WTC11 (cell line): ENCODE measurements around the gene SNAP25. TPM values are rescaled to one million over a fixed set of nuclear protein-coding genes. Genes with fewer than 3 reads are reported as not detected.

ENCODE experiments used
- ATAC-seq: fragments of 200-7000 bp; cut with Tn5 transposase; 2 replicates; pipeline ENCODE4 v1.10.0; 2021; ENCODE audit warnings: mild to moderate bottlenecking, moderate library complexity
- CTCF ChIA-PET: fragments of 300-600 bp; sonication (Branson Sonifier 250); formaldehyde crosslinking; loops from one replicate; lab custom pipeline; 2021; ENCODE audit warnings: antibody characterized with exemption; lab: Charles Lee
- POLR2A ChIA-PET: fragments of 350-600 bp; sonication (Branson Sonifier 250); formaldehyde crosslinking; loops from one replicate; lab custom pipeline; 2021; ENCODE audit warnings: antibody characterized with exemption; lab: Charles Lee
- DNase-seq: peaks from one replicate; pipeline ENCODE4 v3.0.0; 2021; ENCODE audit warnings: low spot score
- H3K27ac Mint-ChIP-seq: 2 replicates; pipeline ENCODE4 v1.8.0; 2021; ENCODE audit warnings: mixed read lengths
- H3K27me3 Mint-ChIP-seq: 2 replicates; pipeline ENCODE4 v1.8.0; 2021; ENCODE audit warnings: low read depth, mild to moderate bottlenecking, moderate library complexity, mixed read lengths
- H3K36me3 Mint-ChIP-seq: 2 replicates; pipeline ENCODE4 v1.8.0; 2021; ENCODE audit warnings: mixed read lengths
- H3K4me1 Mint-ChIP-seq: 2 replicates; pipeline ENCODE4 v1.8.0; 2022; ENCODE audit warnings: mixed read lengths
- H3K4me3 Mint-ChIP-seq: 2 replicates; pipeline ENCODE4 v1.8.0; 2021; ENCODE audit warnings: mild to moderate bottlenecking, moderate library complexity, mixed read lengths
- H3K9me3 Mint-ChIP-seq: 2 replicates; pipeline ENCODE4 v1.8.0; 2021; ENCODE audit warnings: mixed read lengths
- ATF6 ChIP-seq: sonication (generic); formaldehyde crosslinking; IDR thresholded peaks from 2 replicates; pipeline ENCODE4 v1.8.1; 2023; ENCODE audit warnings: mild to moderate bottlenecking, missing genetic modification reagents
- CREM ChIP-seq: sonication (generic); formaldehyde crosslinking; IDR thresholded peaks from 2 replicates; pipeline ENCODE4 v1.8.1; 2022; ENCODE audit warnings: mild to moderate bottlenecking, missing genetic modification reagents, moderate library complexity
- E2F1 ChIP-seq: sonication (generic); formaldehyde crosslinking; IDR thresholded peaks from 2 replicates; pipeline ENCODE4 v1.8.0; 2022; ENCODE audit warnings: mild to moderate bottlenecking, missing genetic modification reagents
- ESRRA ChIP-seq: sonication (generic); formaldehyde crosslinking; IDR thresholded peaks from 2 replicates; pipeline ENCODE4 v1.8.1; 2022; ENCODE audit warnings: mild to moderate bottlenecking, missing genetic modification reagents, borderline replicate concordance
- FOXP1 ChIP-seq: sonication (generic); formaldehyde crosslinking; IDR thresholded peaks from 2 replicates; pipeline ENCODE4 v1.8.0; 2022; ENCODE audit warnings: missing genetic modification reagents, mild to moderate bottlenecking, moderate library complexity, borderline replicate concordance
- HMGA2 ChIP-seq: fragments of 250-450 bp; sonication (Bioruptor Pico); IDR thresholded peaks from 2 replicates; pipeline ENCODE4 v1.4.0; 2021; ENCODE audit warnings: mild to moderate bottlenecking, moderate library complexity
- KAT7 ChIP-seq: sonication (generic); formaldehyde crosslinking; IDR thresholded peaks from 2 replicates; pipeline ENCODE4 v1.8.1; 2023; ENCODE audit warnings: missing genetic modification reagents, mild to moderate bottlenecking, borderline replicate concordance
- MAX ChIP-seq: sonication (generic); formaldehyde crosslinking; IDR thresholded peaks from 2 replicates; pipeline ENCODE4 v1.8.0; 2022; ENCODE audit warnings: mild to moderate bottlenecking, missing genetic modification reagents
- MXD4 ChIP-seq: fragments of 250-450 bp; sonication (Bioruptor Pico); IDR thresholded peaks from 2 replicates; pipeline ENCODE4 v1.8.0; 2021; ENCODE audit warnings: mild to moderate bottlenecking, moderate library complexity, borderline replicate concordance
- ZBTB21 ChIP-seq: sonication (generic); formaldehyde crosslinking; IDR thresholded peaks from 2 replicates; pipeline ENCODE4 v1.8.1; 2023; ENCODE audit warnings: mild to moderate bottlenecking, missing genetic modification reagents, borderline replicate concordance
- ZNF121 ChIP-seq: sonication (generic); formaldehyde crosslinking; IDR thresholded peaks from 2 replicates; pipeline ENCODE4 v1.8.0; 2023; ENCODE audit warnings: missing genetic modification reagents
- ZNF219 ChIP-seq: sonication (generic); formaldehyde crosslinking; IDR thresholded peaks from 2 replicates; pipeline ENCODE4 v1.8.0; 2023; ENCODE audit warnings: missing genetic modification reagents, mild to moderate bottlenecking, borderline replicate concordance
- ZNF281 ChIP-seq: sonication (generic); formaldehyde crosslinking; IDR thresholded peaks from 2 replicates; pipeline ENCODE4 v1.8.0; 2023; ENCODE audit warnings: mild to moderate bottlenecking, missing genetic modification reagents
- ZNF416 ChIP-seq: fragments of 250-450 bp; sonication (Bioruptor Pico); IDR thresholded peaks from 2 replicates; pipeline ENCODE4 v1.9.0; 2021; ENCODE audit warnings: mild to moderate bottlenecking, inconsistent platforms
- ZNF423 ChIP-seq: fragments of 250-450 bp; sonication (Bioruptor Pico); IDR thresholded peaks from 2 replicates; pipeline ENCODE4 v2.1.2; 2022; ENCODE audit warnings: mild to moderate bottlenecking, moderate library complexity
- total RNA-seq: library from RNA; stranded (reverse); gene quantifications from 3 replicates; pipeline ENCODE4 v1.2.3, GENCODE V29; 2021
- TF ChIP-seq, protein P1 (sequence below): sonication (generic); formaldehyde crosslinking; IDR thresholded peaks from 2 replicates; pipeline ENCODE4 v1.8.0; 2023; ENCODE audit warnings: missing genetic modification reagents
- TF ChIP-seq, protein P2 (sequence below): sonication (generic); formaldehyde crosslinking; IDR thresholded peaks from 2 replicates; pipeline ENCODE4 v1.8.1; 2023; ENCODE audit warnings: mild to moderate bottlenecking, missing genetic modification reagents, borderline replicate concordance
- TF ChIP-seq, protein P3 (sequence below): fragments of 250-450 bp; sonication (Bioruptor Pico); IDR thresholded peaks from 2 replicates; pipeline ENCODE4 v1.8.0; 2021; ENCODE audit warnings: mild to moderate bottlenecking

The SNAP25 gene
- total RNA-seq, 1 experiment from 2014 or later, result 0.72 TPM

DNA sequence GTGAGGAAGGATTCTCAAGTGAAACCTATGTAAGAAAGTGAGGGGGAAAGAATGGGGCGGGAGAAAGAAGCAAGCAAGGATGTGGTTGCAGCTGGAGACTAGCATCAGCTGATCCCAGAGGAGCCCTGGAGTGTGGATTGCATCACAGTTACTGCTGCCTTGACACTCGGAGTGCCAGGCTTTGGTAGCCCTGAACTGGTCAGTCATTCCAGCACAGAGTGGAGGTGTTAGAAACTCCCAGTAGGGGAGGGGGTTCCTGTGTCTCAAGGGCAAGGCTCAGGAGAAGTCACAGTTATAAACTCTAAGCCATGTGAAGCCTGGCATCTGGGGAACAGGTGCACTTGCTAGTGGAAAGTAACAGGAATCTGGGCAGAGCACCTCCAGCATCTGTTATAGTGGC is 23.5 kb downstream of the SNAP25 start (continued):
- TF ChIP-seq, protein P1, sequence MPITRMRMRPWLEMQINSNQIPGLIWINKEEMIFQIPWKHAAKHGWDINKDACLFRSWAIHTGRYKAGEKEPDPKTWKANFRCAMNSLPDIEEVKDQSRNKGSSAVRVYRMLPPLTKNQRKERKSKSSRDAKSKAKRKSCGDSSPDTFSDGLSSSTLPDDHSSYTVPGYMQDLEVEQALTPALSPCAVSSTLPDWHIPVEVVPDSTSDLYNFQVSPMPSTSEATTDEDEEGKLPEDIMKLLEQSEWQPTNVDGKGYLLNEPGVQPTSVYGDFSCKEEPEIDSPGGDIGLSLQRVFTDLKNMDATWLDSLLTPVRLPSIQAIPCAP (CRISPR knock-in tag), result no peak

GRCh38 chr20:10247440-10247839 is 28.8 kb downstream of the SNAP25 start:
- DNase-seq (no peak), ATAC-seq (no peak)
- ChIA-PET POLR2A (no interaction called here), CTCF (no interaction called here)
- Mint-ChIP-seq H3K4me1 (peaks cover 32% of the 10 kb centered on the region), H3K27me3 (no peaks in the 10 kb centered on the region), H3K9me3 (no peaks in the 10 kb centered on the region), H3K4me3 (no peak overlapping the region), H3K27ac (no peak overlapping the region), H3K36me3 (no peaks in the 10 kb centered on the region)
- TF ChIP-seq ESRRA (CRISPR knock-in tag) (no peak), ZBTB21 (CRISPR knock-in tag) (no peak), ZNF416 (CRISPR knock-in tag) (no peak), HMGA2 (CRISPR knock-in tag) (no peak), CREM (CRISPR knock-in tag) (no peak), MXD4 (CRISPR knock-in tag) (no peak), ZNF423 (CRISPR knock-in tag) (no peak), E2F1 (no peak), KAT7 (CRISPR knock-in tag) (no peak), FOXP1 (CRISPR knock-in tag) (no peak), MAX (CRISPR knock-in tag) (no peak)
- TF ChIP-seq, protein P2, sequence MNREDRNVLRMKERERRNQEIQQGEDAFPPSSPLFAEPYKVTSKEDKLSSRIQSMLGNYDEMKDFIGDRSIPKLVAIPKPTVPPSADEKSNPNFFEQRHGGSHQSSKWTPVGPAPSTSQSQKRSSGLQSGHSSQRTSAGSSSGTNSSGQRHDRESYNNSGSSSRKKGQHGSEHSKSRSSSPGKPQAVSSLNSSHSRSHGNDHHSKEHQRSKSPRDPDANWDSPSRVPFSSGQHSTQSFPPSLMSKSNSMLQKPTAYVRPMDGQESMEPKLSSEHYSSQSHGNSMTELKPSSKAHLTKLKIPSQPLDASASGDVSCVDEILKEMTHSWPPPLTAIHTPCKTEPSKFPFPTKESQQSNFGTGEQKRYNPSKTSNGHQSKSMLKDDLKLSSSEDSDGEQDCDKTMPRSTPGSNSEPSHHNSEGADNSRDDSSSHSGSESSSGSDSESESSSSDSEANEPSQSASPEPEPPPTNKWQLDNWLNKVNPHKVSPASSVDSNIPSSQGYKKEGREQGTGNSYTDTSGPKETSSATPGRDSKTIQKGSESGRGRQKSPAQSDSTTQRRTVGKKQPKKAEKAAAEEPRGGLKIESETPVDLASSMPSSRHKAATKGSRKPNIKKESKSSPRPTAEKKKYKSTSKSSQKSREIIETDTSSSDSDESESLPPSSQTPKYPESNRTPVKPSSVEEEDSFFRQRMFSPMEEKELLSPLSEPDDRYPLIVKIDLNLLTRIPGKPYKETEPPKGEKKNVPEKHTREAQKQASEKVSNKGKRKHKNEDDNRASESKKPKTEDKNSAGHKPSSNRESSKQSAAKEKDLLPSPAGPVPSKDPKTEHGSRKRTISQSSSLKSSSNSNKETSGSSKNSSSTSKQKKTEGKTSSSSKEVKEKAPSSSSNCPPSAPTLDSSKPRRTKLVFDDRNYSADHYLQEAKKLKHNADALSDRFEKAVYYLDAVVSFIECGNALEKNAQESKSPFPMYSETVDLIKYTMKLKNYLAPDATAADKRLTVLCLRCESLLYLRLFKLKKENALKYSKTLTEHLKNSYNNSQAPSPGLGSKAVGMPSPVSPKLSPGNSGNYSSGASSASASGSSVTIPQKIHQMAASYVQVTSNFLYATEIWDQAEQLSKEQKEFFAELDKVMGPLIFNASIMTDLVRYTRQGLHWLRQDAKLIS, result no peak
- TF ChIP-seq, protein P3, sequence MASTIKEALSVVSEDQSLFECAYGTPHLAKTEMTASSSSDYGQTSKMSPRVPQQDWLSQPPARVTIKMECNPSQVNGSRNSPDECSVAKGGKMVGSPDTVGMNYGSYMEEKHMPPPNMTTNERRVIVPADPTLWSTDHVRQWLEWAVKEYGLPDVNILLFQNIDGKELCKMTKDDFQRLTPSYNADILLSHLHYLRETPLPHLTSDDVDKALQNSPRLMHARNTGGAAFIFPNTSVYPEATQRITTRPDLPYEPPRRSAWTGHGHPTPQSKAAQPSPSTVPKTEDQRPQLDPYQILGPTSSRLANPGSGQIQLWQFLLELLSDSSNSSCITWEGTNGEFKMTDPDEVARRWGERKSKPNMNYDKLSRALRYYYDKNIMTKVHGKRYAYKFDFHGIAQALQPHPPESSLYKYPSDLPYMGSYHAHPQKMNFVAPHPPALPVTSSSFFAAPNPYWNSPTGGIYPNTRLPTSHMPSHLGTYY (CRISPR knock-in tag), result no peak

GRCh38 chr20:10249048-10249770 is 30.6 kb downstream of the SNAP25 start:
- ATAC-seq (peak; percentile 75), DNase-seq (no peak)
- CTCF ChIA-PET, result interaction anchor here (0.9 to 1.6 kb wide), 3 partner anchors 23 to 781 kb away, joined by 3 to 5 read pairs (median 4); no protein-coding TSS in a partner anchor
- TF ChIP-seq CREM (CRISPR knock-in tag) (no peak), ZNF281 (CRISPR knock-in tag) (no peak), ZNF121 (CRISPR knock-in tag) (no peak), ATF6 (CRISPR knock-in tag) (no peak), ZNF219 (CRISPR knock-in tag) (no peak)
- TF ChIP-seq, protein P3 (CRISPR knock-in tag), result no peak

More at GRCh38 chr20:10249048-10249770, 30.6 kb downstream of the SNAP25 start:
- Mint-ChIP-seq H3K27me3 (no peaks in the 10 kb centered on the region), H3K36me3 (no peaks in the 10 kb centered on the region), H3K27ac (no peak overlapping the region), H3K9me3 (no peaks in the 10 kb centered on the region), H3K4me3 (no peak overlapping the region), H3K4me1 (peaks cover 32% of the 10 kb centered on the region)
- POLR2A ChIA-PET, result no interaction called here
